GM03348 (cell line): ENCODE data around the gene PERM1.
"Not testable (repeated sequence)": the region's sequence is repeated elsewhere in the genome, so short reads cannot be mapped to it uniquely, and the experiment has no call there.

Experiments
- DNase-seq: peaks from one replicate; pipeline ENCODE4 v3.0.0; 2012; ENCODE audit warnings: low spot score

PERM1 gene

DNA sequence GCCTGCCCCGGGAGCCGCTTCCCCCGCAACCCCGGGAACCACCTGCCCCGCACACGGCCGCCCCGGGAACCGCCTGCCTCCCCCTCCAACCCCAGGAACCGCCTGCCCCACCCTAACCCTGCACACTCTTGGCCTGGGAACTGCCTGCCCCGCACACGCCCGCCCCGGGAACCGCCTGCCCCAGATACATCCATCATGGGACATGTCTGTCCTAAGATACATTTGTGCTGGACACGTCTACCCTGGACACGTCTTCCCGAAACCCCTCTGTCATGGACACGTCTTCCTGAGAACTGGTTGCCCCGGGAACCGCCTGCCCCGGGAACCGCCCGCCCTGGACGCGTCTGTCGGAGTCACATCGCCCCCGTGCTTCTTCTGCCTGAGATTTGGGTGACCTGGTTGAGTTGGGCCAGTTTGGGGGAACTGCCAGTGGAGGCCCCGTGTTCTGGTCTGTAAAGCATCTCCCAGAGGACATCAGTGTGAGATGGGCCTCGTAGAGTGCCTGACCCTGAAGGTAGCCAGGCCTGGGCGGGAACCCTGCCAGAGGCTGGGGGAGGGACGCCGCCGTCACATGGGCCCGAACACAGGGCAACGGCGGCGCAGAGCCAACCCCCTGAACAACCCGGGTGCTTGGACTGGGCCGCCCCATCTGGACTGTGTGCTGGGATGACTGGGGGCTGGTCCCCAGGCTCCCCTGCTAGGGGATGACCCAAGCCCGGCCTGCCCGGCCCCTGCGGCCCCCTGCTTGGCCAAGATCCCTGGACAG lies 3.6 kb downstream of the PERM1 start:
- no peak for DNase-seq

GRCh38 chr1:976791-977190 lies 5.1 kb downstream of the PERM1 start:
- DNase-seq: not testable (repeated sequence)

DNA sequence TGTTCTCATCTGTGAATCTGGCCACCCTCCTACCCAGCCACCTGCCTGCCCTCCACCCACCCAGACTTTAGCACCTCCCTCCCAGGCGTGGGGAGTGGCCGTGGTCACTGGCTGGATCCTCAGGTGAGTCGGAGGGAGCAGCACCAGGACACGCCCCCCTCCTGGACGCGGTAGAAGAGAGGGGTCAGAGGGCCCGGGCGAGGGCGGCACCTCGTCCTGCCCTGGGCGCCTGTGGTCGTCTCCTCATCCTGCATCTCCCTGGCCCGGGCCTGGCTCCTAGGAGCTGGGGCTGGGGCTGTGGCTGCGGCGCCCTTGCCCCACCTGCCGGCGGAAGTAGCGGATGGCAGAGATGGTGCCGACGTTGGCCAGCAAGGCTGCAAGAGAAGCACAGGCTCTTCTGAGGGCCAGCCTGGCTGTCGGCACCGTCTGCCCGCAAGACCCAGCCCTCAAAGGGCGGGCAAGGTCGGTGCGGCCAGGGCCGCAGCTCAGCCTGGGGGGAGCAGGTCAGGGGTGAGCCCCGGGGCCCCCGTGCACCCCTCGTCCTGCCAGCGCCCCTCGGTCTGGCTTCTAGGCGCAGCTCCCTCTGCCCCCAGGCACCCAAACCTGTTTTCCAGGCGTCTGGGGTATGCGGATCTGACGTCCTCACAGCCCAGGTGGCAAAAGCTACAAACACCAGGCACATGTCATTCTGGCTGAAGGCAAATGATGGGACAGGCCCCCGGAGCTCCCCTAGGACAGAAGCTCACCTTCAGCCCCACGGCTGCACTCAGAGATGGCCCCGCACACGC lies 5.8 kb downstream of the PERM1 start:
- DNase-seq: peak; percentile 90

DNA sequence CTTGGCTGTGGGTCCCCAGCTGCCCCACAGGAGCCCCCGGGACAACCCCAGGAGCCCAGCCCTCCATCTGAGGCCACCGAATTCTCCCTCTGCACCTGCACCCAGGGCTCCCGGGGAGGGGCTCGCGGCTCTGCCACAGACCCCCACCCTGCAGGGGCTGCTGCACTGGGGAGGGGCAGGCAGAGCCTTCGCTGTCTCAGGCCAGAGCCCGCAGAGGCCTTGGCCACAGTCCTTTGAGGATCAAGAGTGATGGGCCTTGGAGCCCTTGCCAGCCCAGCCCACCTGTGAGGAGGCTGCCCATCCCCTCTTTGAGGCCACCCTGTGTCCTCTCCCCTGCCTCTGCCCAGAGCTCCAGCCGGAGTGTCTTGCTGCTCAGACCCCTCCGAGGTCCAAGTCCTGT lies 6.5 kb downstream of the PERM1 start:
- DNase-seq: no peak

- DNase-seq: no peak
Measured at GRCh38 chr1:974687-975328, 7.1 kb downstream of the PERM1 start.

- DNase-seq: no peak
Measured at GRCh38 chr1:974293-974640, 7.6 kb downstream of the PERM1 start.

GRCh38 chr1:973459-974292 lies 8.2 kb downstream of the PERM1 start:
- no peak for DNase-seq

GRCh38 chr1:972726-973458 lies 9.0 kb downstream of the PERM1 start:
- no peak for DNase-seq

GRCh38 chr1:971751-972506 lies 10.0 kb downstream of the PERM1 start:
- DNase-seq: no peak

DNA sequence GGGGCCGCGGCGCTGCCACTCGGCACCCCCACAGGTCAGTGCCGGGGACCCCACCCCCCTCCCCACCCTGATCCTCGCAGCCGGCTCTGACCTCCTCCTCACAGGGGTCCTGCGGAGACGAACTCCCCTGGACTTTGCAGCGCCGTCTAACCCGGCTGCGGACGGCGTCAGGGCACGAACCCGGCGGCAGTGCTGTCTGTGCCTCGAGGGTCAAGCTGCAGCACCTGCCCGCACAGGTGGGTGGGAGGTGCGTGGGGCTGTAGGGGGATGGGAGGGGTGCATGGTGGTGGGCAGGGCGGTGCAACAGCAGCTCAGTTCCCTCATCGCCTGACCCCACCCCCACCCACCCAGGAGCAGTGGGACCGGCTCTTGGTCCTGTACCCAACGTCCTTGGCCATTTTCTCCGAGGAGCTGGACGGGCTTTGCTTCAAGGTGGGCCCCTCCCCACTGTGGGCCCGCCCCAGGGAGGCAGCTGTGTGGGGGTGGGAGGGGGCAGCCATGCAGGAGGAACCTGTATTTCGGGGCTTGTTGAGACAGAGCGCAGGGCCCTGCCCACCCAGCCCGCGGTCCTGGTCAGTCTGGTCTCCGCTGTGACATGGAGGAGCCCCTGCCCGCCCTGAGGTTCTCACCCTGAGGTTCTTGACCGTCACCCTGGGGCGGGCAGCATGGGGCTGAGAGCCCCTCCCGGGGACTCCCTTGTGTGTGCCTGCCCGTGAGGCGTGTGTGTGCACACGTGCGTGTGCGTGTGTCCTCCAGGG lies 10.7 kb downstream of the PERM1 start:
- DNase-seq: no peak

DNA sequence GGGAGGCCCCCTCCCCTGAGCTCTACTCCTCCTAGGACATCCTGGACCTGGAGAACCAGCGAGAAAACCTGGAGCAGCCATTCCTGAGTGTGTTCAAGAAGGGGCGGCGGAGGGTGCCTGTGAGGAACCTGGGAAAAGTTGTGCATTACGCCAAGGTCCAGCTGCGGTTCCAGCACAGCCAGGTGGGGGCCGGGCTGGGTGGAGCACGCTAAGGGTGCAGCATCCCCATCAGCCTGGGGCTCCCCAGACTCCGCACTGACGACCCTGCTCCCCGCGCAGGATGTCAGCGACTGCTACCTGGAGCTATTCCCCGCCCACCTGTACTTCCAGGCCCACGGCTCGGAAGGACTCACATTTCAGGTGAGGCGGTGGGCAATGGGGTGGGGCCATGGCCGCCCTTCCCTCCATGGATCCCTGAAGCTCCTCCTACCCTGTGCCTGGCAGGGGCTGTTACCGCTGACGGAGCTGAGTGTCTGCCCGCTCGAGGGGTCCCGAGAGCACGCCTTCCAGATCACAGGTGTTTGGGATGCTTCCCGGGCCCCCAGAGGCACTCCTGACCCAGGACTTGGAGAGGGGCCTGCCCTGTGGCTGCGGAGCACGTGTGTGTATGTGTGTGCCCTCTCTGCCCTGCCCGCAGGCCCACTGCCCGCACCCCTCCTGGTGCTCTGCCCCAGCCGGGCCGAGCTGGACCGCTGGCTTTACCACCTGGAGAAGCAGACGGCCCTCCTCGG lies 11.5 kb downstream of the PERM1 start:
- no peak for DNase-seq

DNA sequence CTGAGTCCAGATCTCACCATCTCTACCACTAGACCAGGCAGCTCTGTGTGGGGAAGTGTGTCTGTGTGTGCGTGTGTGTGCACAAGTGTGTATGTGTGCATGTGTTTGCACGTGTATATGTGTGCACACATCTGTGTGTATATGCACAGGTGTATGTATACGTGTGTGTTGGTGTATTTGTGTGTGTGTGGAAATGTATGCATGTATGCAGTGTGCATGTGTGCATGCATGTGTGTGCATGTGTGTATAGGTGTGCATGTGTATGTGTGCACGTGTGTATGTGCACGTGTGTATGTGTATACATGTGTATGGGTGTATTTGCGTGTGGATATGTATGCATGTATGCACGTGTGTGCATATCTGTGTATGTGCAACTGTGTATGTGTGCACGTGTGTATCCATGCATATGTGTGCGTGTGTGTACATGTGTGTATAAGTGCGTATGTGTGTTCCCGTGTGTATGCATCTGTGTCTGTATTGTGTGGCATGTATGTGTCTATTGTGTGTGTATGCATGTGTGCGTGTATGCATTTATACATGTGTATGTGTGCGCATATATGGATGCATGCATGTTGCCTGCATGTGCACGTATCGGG lies 12.5 kb downstream of the PERM1 start:
- DNase-seq: no peak

GRCh38 chr1:967466-968343 lies 14.2 kb downstream of the PERM1 start:
- DNase-seq: no peak

GRCh38 chr1:966704-967300 lies 15.1 kb downstream of the PERM1 start:
- peak; percentile 94 for DNase-seq

GRCh38 chr1:966135-966703 lies 15.7 kb downstream of the PERM1 start, which contains the start of gene PLEKHN1:
Gene PLEKHN1 (plus strand): TSS chr1:966482. CDS start chr1:966532, 50 bp downstream.
- peak; percentile 77 for DNase-seq

- no peak for DNase-seq
Measured at GRCh38 chr1:965526-966134, 16.3 kb downstream of the PERM1 start.
